K562 (cell line): Measurements from ENCODE around the gene GABRR2. TPM values are rescaled to one million over a fixed set of nuclear protein-coding genes. Genes with fewer than 3 reads are reported as not detected.

Experiments used
- FOXK1 ChIP-seq: sonication (generic); formaldehyde crosslinking; IDR thresholded peaks from 2 replicates; pipeline ENCODE4 v1.8.0; 2022; ENCODE audit warnings: missing genetic modification reagents, mild to moderate bottlenecking, borderline replicate concordance
- IFI16 ChIP-seq: fragments of 250-450 bp; sonication (Bioruptor Pico); IDR thresholded peaks from 2 replicates; pipeline ENCODE4 v2.1.2; 2022; ENCODE audit warnings: mild to moderate bottlenecking, inconsistent platforms
- JUND ChIP-seq, 2 experiments: IDR thresholded peaks; 2 replicates in 1 of 2; 3 replicates in 1 of 2; pipeline ENCODE4 v1.6.1; 2011; ENCODE audit warnings: borderline replicate concordance in 2 of 2, low read depth in 2 of 2, low read length in 2 of 2, improper control_type of control experiment in 1 of 2, missing biosample characterization in 1 of 2, missing genetic modification characterization in 1 of 2, missing genetic modification reagents in 1 of 2
- NRF1 ChIP-seq, 2 experiments: fragments of 450-650 bp; IDR thresholded peaks in 1 of 2; conservative IDR thresholded peaks in 1 of 2; 2 replicates each; pipeline ENCODE4 v1.6.1; 2014; ENCODE audit warnings: mild to moderate bottlenecking in 2 of 2
- PHB ChIP-seq: fragments of 250-450 bp; sonication (Bioruptor Pico); IDR thresholded peaks from 2 replicates; pipeline ENCODE4 v1.5.0; 2021
- POLR3G ChIP-seq: IDR thresholded peaks from 2 replicates; pipeline ENCODE4 v1.6.1; 2011; ENCODE audit not compliant: insufficient read length, insufficient replicate concordance; ENCODE audit errors: extremely low read depth
- RFX7 ChIP-seq: fragments of 250-450 bp; sonication (Bioruptor Pico); IDR thresholded peaks from 2 replicates; pipeline ENCODE4 v1.5.1; 2021; ENCODE audit warnings: mild to moderate bottlenecking
- SIX5 ChIP-seq, 2 experiments: IDR thresholded peaks; 2 replicates each; pipeline ENCODE4 v1.6.1; 2011; ENCODE audit warnings: low read length in 2 of 2, borderline replicate concordance in 1 of 2, low read depth in 1 of 2, mild to moderate bottlenecking in 1 of 2, moderate library complexity in 1 of 2; ENCODE audit not compliant: insufficient read depth in 1 of 2
- ZFP30 ChIP-seq: fragments of 250-450 bp; sonication (Bioruptor Pico); IDR thresholded peaks from 2 replicates; pipeline ENCODE4 v1.8.0; 2022; ENCODE audit warnings: moderate library complexity, mild to moderate bottlenecking, inconsistent platforms, borderline replicate concordance
- ZFP36 ChIP-seq: fragments of 150-350 bp; IDR thresholded peaks from 2 replicates; pipeline ENCODE4 v1.6.1; 2018; ENCODE audit warnings: low read length, low read depth; ENCODE audit not compliant: partially characterized antibody
- polyA plus RNA-seq, 8 experiments: library from polyadenylated mRNA; depleted of rRNA in 4 of 8; stranded (reverse) in 5 of 8; unstranded in 3 of 8; fragments of >200 nt; fragmentation: Nextera tagmentation in 2 of 8; fragmentation: Illumina TruSeq in 1 of 8; extraction: Ambion mirVana in 2 of 8; extraction: Trizol in 1 of 8; gene quantifications; 2 replicates each; pipeline versions ENCODE4 v1.2.1 to v1.2.3, GENCODE V29; 2011 to 2014; ENCODE audit warnings: inconsistent platforms in 1 of 8, missing spikeins in 1 of 8
- total RNA-seq, 7 experiments: library from RNA; depleted of rRNA in 6 of 7; stranded (reverse); fragments of >200 nt in 6 of 7; fragmentation: Illumina TruSeq in 2 of 7; extraction: Trizol in 2 of 7; gene quantifications; 2 replicates each; pipeline versions ENCODE4 v1.2.1 to v1.2.3, GENCODE V29; 2011 to 2021; ENCODE audit warnings: low replicate concordance in 1 of 7
- TF ChIP-seq, protein P1 (sequence below): fragments of 450-650 bp; IDR thresholded peaks from 2 replicates; pipeline ENCODE4 v1.6.1; 2016; ENCODE audit warnings: low read depth
- TF ChIP-seq, protein P2 (sequence below): fragments of 450-650 bp; IDR thresholded peaks from 2 replicates; pipeline ENCODE4 v1.6.1; 2017; ENCODE audit warnings: antibody characterized with exemption, mild to moderate bottlenecking
- TF ChIP-seq, protein P3 (sequence below): sonication (generic); IDR thresholded peaks from 2 replicates; pipeline ENCODE4 v1.6.1; 2016

GABRR2 gene
- total and polyA plus RNA-seq, 9 of the 15 experiments (the other 6 are each of a cell fraction or from before 2014, with no cell fraction given), result 0.09 to 0.13 (median 0.10) TPM; not detected in 6

GRCh38 chr6:89350281-89350966 is 35.3 kb upstream of the GABRR2 start (continued):
- TF ChIP-seq, protein P1, sequence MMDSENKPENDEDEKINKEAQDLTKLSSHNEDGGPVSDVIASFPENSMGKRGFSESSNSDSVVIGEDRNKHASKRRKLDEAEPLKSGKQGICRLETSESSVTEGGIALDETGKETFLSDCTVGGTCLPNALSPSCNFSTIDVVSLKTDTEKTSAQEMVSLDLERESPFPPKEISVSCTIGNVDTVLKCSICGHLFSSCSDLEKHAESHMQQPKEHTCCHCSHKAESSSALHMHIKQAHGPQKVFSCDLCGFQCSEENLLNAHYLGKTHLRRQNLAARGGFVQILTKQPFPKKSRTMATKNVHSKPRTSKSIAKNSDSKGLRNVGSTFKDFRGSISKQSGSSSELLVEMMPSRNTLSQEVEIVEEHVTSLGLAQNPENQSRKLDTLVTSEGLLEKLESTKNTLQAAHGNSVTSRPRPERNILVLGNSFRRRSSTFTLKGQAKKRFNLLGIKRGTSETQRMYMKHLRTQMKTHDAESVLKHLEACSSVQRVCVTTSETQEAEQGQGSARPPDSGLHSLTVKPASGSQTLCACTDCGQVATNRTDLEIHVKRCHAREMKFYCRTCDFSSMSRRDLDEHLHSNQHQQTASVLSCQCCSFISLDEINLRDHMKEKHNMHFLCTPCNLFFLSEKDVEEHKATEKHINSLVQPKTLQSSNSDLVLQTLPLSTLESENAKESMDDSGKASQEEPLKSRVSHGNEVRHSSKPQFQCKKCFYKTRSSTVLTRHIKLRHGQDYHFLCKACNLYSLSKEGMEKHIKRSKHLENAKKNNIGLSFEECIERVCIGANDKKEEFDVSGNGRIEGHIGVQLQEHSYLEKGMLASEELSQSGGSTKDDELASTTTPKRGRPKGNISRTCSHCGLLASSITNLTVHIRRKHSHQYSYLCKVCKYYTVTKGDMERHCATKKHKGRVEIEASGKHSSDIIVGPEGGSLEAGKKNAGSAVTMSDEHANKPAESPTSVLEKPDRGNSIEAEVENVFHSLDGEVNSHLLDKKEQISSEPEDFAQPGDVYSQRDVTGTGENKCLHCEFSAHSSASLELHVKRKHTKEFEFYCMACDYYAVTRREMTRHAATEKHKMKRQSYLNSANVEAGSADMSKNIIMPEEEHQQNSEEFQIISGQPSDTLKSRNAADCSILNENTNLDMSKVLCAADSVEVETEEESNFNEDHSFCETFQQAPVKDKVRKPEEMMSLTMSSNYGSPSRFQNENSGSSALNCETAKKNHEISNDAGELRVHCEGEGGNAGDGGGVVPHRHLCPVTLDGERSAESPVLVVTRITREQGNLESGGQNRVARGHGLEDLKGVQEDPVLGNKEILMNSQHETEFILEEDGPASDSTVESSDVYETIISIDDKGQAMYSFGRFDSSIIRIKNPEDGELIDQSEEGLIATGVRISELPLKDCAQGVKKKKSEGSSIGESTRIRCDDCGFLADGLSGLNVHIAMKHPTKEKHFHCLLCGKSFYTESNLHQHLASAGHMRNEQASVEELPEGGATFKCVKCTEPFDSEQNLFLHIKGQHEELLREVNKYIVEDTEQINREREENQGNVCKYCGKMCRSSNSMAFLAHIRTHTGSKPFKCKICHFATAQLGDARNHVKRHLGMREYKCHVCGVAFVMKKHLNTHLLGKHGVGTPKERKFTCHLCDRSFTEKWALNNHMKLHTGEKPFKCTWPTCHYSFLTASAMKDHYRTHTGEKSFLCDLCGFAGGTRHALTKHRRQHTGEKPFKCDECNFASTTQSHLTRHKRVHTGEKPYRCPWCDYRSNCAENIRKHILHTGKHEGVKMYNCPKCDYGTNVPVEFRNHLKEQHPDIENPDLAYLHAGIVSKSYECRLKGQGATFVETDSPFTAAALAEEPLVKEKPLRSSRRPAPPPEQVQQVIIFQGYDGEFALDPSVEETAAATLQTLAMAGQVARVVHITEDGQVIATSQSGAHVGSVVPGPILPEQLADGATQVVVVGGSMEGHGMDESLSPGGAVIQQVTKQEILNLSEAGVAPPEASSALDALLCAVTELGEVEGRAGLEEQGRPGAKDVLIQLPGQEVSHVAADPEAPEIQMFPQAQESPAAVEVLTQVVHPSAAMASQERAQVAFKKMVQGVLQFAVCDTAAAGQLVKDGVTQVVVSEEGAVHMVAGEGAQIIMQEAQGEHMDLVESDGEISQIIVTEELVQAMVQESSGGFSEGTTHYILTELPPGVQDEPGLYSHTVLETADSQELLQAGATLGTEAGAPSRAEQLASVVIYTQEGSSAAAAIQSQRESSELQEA, result 0 out of 2 replicates have a peak, but pooled peaks have one; percentile 47
- TF ChIP-seq JUND (IDR thresholded peaks at IDR 0.05; ENCODE audit: borderline replicate concordance, low read depth, low read length), result no peak
- TF ChIP-seq JUND (tag; IDR thresholded peaks at IDR 0.05; ENCODE audit: borderline replicate concordance, low read depth, low read length), result no peak
- no peak for TF ChIP-seq SIX5 (IDR thresholded peaks at IDR 0.05; ENCODE audit: borderline replicate concordance in 1 of 2, insufficient read depth in 1 of 2, low read depth in 1 of 2, low read length in 2 of 2)
- no peak for TF ChIP-seq IFI16 (CRISPR knock-in tag)
- TF ChIP-seq ZFP30, result no peak
- TF ChIP-seq RFX7, result no peak
- no peak for TF ChIP-seq POLR3G
- no peak for TF ChIP-seq PHB (CRISPR knock-in tag)
- TF ChIP-seq, protein P2, sequence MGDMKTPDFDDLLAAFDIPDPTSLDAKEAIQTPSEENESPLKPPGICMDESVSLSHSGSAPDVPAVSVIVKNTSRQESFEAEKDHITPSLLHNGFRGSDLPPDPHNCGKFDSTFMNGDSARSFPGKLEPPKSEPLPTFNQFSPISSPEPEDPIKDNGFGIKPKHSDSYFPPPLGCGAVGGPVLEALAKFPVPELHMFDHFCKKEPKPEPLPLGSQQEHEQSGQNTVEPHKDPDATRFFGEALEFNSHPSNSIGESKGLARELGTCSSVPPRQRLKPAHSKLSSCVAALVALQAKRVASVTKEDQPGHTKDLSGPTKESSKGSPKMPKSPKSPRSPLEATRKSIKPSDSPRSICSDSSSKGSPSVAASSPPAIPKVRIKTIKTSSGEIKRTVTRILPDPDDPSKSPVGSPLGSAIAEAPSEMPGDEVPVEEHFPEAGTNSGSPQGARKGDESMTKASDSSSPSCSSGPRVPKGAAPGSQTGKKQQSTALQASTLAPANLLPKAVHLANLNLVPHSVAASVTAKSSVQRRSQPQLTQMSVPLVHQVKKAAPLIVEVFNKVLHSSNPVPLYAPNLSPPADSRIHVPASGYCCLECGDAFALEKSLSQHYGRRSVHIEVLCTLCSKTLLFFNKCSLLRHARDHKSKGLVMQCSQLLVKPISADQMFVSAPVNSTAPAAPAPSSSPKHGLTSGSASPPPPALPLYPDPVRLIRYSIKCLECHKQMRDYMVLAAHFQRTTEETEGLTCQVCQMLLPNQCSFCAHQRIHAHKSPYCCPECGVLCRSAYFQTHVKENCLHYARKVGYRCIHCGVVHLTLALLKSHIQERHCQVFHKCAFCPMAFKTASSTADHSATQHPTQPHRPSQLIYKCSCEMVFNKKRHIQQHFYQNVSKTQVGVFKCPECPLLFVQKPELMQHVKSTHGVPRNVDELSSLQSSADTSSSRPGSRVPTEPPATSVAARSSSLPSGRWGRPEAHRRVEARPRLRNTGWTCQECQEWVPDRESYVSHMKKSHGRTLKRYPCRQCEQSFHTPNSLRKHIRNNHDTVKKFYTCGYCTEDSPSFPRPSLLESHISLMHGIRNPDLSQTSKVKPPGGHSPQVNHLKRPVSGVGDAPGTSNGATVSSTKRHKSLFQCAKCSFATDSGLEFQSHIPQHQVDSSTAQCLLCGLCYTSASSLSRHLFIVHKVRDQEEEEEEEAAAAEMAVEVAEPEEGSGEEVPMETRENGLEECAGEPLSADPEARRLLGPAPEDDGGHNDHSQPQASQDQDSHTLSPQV, result 0 out of 2 replicates have a peak, but pooled peaks have one; percentile 18
- TF ChIP-seq NRF1 (conservative IDR thresholded peaks at IDR 0.05 in 1 of 2, IDR thresholded peaks at IDR 0.05 in 1 of 2), result no peak
- TF ChIP-seq ZFP36, result no peak
- TF ChIP-seq FOXK1 (CRISPR knock-in tag), result no peak
- TF ChIP-seq, protein P3, sequence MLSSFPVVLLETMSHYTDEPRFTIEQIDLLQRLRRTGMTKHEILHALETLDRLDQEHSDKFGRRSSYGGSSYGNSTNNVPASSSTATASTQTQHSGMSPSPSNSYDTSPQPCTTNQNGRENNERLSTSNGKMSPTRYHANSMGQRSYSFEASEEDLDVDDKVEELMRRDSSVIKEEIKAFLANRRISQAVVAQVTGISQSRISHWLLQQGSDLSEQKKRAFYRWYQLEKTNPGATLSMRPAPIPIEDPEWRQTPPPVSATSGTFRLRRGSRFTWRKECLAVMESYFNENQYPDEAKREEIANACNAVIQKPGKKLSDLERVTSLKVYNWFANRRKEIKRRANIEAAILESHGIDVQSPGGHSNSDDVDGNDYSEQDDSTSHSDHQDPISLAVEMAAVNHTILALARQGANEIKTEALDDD, result 0 out of 2 replicates have a peak, but pooled peaks have one; percentile 21
